SKM-1 (cell line): ENCODE data around the gene TXNDC17.
"Not testable (repeated sequence)": the region's sequence is repeated elsewhere in the genome, so short reads cannot be mapped to it uniquely, and the experiment has no call there.

Experiments
- DNase-seq: peaks from one replicate; lab custom pipeline; 2025; ENCODE audit not compliant: unreplicated experiment; lab: John Stamatoyannopoulos, UW

The TXNDC17 gene

DNA sequence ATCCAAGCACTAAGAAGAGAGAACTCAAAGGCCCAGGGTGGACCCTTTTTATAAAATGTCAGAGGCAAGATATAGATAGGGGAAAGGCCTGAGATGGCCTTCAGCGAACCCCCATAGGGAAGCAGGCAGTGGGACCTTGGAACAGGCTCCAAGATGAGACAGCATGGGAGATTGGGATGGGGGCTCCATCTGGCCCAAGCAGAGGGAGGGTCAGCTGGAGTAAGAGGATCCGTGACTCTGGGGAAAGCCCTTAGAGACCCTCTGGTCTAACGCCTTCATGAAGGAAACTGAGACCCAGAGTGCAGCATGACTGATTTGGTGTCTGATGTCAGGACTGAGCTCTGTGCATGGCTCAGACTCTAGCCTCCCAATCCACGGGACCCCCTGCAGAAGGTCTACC, 41.5 kb downstream of the TXNDC17 start:
- DNase-seq, result no peak

- no peak for DNase-seq
These were observed 42.3 kb downstream of the TXNDC17 start for GRCh38 chr17:6683081-6683684.

GRCh38 chr17:6683730-6684459, 43.0 kb downstream of the TXNDC17 start:
- no peak for DNase-seq

- no peak for DNase-seq
These were observed 43.6 kb downstream of the TXNDC17 start for GRCh38 chr17:6684460-6684783.

DNA sequence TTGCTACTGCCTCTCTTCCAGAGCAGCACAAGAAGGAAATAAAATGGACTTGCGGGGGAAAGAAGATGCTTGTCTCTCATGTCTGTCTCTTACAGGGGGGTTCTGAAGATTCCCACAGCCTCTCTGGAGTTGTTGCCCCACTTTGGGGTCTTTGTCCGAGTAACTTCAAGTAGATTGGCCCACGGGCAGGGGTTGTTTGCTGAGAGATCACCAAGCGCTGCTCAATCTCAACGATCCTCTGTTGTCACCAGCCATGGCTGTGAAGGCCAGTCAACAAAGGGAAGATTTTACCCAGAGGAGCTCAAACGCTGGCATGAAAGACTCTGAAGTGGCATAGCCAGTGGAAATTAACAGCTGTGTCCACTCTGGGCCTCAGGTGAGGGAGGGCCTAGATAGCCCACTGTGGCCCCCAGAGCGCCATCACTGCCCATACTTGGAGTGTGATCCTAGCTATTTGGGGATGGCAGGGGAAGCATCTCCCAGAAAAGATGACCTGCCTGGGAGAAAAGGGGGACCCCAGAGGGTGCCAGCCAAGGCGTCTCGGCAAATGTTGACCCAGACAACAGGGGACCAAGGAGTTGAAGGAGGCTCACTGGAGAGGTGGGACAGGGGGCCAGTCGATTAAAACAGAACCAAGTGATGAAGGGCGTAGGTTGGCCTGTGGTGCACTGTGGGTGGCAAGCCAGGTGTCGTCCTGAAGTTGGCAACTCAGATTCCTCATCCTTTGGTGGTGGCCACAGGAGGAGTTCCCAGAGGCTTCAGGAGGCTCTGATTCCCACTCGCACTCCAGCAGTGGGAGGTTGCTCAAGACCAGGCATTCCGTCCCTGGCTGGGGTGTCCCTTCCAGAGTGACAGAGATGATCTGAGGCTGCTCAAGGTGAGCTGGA, 44.3 kb downstream of the TXNDC17 start:
- DNase-seq, result no peak

- DNase-seq, result no peak
These were observed 45.2 kb downstream of the TXNDC17 start for GRCh38 chr17:6686026-6686425.

GRCh38 chr17:6688944-6689343, 48.1 kb downstream of the TXNDC17 start:
- DNase-seq, result no peak

DNA sequence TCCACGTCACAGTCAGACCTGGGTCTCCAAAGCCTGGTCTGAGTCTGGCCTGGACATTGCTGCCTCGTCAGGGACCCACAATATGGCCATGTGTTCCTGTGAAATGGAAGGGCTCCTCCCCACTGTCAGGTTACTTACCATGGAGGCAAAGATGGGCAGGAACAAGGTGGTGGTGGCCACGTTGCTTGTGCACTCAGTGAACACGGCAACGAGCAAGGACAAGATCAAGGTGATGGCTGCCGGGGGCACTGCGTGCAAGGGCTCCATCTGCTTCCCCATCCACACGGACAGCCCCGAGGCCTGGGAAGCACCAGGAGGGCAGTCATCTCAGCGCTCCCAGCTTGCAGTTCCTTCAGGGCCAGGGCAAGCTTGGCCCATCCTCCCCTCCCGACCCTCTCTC, 49.8 kb downstream of the TXNDC17 start:
- DNase-seq, result no peak

GRCh38 chr17:6691546-6691945, 50.7 kb downstream of the TXNDC17 start:
- no peak for DNase-seq

DNA sequence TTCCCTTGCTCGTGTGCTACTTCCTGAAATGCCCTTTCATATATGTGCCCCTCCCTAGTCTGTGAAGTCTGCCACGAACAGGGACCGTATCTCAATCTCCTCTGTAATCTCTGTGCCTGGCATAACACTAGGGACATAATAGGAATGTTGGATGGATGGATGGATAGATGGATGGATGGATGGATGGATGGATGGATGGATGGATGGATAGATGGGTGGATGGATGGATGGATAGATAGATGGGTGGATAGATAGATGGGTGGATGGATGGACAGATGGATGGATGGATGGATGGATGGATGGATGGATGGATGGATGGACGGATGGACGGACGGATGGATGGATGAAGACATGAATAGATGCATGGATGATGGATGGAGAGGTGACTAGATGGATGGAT, 51.1 kb downstream of the TXNDC17 start:
- not testable (repeated sequence) for DNase-seq
